ENCODE measurements around the gene RGS19. TPM values are rescaled to one million over a fixed set of nuclear protein-coding genes. Genes with fewer than 3 reads are reported as not detected.

Gene RGS19
- polyA plus RNA-seq, 1 of the 3 experiments (the other 2 are of a cell fraction), result 20.5 TPM

DNA sequence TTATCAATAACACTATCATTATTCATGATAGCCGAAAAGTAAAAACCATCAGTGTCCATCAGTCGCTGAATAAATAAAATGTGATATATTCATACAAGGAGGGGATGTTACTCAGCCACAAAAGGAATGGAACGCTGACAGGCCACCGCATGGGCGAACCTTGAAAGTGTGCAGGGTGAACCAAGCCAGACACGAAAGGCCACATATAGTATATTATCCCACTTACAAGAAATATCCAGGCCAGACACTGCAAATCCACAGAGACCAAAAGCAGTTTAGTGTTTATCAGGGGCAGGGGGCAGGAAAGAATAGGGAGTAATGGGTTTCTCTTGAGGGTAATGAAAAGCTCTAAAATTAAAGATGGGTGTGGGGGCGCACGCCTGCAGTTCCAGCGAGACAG lies 35.5 kb downstream of the RGS19 start:
- Histone ChIP-seq H3K4me1 (ENCODE audit: control insufficient read depth in 1 of 2, insufficient read depth in 2 of 2, low read depth in 1 of 2, low read length in 1 of 2) (peaks cover 0 to 13% of the 10 kb centered on the region in 2 experiments; a peak in 1 of 4 replicates), H3K27ac (ENCODE audit: low read depth in 2 of 2, low read length in 1 of 2) (no peak overlapping the region), H4K20me1 (ENCODE audit: insufficient read depth) (no peaks in the 10 kb centered on the region), H3K36me3 (replicated peaks in 1 of 2; ENCODE audit: control insufficient read depth in 1 of 2, insufficient read depth in 2 of 2, low read length in 1 of 2) (no peaks in the 10 kb centered on the region), H3K9me2 (no peaks in the 10 kb centered on the region), H3K9ac (no peak overlapping the region), H3K79me2 (ENCODE audit: insufficient read depth) (no peaks in the 10 kb centered on the region), H3K27me3 (ENCODE audit: insufficient read depth) (peaks cover 26% of the 10 kb centered on the region), H3F3A (replicated peaks; ENCODE audit: insufficient read depth) (peaks cover 10% of the 10 kb centered on the region), H3K9me3 (no peaks in the 10 kb centered on the region), H3K4me2 (no peak overlapping the region), H2AFZ (ENCODE audit: low read depth) (no peak overlapping the region), H3K4me3 (ENCODE audit: low read depth in 2 of 2, low read length in 1 of 2) (no peak overlapping the region)
- ChIA-PET POLR2A (interaction anchor here (1.0 kb wide), 1 partner anchor 19 kb away, joined by 4 read pairs; the partner anchor contains the start of gene TCEA2), CTCF (interaction anchor here (0.6 to 3.5 kb wide), 5 partner anchors 14 to 70 kb away, joined by 3 to 15 read pairs (median 4); partner anchors contain the start of genes PRPF6 and TCEA2)
- WGBS (ENCODE audit: low lambda C conversion rate), result 90% methylated on average over 9 of the region's 9 CpGs
- TF ChIP-seq MXI1 (IDR thresholded peaks at IDR 0.05; ENCODE audit: low read depth, low read length) (no peak), USF2 (IDR thresholded peaks at IDR 0.05; ENCODE audit: borderline replicate concordance, low read depth, low read length) (no peak), ELF1 (IDR thresholded peaks at IDR 0.05) (no peak), FOSL2 (IDR thresholded peaks at IDR 0.05; ENCODE audit: borderline replicate concordance, low read depth) (no peak), NFIC (IDR thresholded peaks at IDR 0.05; ENCODE audit: borderline replicate concordance) (no peak), RXRA (IDR thresholded peaks at IDR 0.05; ENCODE audit: borderline replicate concordance, low read depth) (no peak), SMC3 (IDR thresholded peaks at IDR 0.05; ENCODE audit: low read depth, low read length) (no peak), GABPA (IDR thresholded peaks at IDR 0.05; ENCODE audit: low read depth) (no peak), TCF12 (IDR thresholded peaks at IDR 0.05) (no peak)
- TF ChIP-seq, protein P1, sequence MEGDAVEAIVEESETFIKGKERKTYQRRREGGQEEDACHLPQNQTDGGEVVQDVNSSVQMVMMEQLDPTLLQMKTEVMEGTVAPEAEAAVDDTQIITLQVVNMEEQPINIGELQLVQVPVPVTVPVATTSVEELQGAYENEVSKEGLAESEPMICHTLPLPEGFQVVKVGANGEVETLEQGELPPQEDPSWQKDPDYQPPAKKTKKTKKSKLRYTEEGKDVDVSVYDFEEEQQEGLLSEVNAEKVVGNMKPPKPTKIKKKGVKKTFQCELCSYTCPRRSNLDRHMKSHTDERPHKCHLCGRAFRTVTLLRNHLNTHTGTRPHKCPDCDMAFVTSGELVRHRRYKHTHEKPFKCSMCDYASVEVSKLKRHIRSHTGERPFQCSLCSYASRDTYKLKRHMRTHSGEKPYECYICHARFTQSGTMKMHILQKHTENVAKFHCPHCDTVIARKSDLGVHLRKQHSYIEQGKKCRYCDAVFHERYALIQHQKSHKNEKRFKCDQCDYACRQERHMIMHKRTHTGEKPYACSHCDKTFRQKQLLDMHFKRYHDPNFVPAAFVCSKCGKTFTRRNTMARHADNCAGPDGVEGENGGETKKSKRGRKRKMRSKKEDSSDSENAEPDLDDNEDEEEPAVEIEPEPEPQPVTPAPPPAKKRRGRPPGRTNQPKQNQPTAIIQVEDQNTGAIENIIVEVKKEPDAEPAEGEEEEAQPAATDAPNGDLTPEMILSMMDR (IDR thresholded peaks at IDR 0.05), result no peak
- TF ChIP-seq, protein P2, sequence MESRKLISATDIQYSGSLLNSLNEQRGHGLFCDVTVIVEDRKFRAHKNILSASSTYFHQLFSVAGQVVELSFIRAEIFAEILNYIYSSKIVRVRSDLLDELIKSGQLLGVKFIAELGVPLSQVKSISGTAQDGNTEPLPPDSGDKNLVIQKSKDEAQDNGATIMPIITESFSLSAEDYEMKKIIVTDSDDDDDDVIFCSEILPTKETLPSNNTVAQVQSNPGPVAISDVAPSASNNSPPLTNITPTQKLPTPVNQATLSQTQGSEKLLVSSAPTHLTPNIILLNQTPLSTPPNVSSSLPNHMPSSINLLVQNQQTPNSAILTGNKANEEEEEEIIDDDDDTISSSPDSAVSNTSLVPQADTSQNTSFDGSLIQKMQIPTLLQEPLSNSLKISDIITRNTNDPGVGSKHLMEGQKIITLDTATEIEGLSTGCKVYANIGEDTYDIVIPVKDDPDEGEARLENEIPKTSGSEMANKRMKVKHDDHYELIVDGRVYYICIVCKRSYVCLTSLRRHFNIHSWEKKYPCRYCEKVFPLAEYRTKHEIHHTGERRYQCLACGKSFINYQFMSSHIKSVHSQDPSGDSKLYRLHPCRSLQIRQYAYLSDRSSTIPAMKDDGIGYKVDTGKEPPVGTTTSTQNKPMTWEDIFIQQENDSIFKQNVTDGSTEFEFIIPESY (IDR thresholded peaks at IDR 0.05; ENCODE audit: borderline replicate concordance, low read depth), result no peak
- DNase-seq, result no peak

Measured in SK-N-SH (cell line).